HG03520 (cell line): Measurements from ENCODE around the gene LYPD4.

ENCODE experiments used
- ATAC-seq: cut with Tn5 transposase; IDR thresholded peaks from one replicate; pipeline ENCODE4 v1.9.1; 2021; ENCODE audit warnings: mild to moderate bottlenecking, moderate library complexity; ENCODE audit not compliant: unreplicated experiment

LYPD4 gene

DNA sequence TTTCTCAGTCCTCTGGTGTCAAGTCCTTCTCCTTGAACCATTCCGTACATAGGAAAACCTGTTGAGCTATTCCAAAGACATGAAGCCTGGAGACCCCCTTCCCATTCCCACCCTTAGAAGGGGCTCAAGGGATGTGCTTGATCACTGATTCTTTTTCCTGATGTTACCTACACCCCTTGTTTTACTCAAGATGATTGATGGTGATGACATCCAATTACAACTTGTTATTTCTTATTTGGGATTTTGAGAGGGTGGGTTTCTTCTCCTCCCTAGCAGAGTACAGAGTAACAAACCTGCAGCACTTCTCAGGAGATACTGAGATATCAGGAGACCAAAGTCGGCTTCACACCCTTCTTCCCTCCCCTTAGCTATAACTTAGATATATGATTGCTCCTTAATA, 8.9 kb upstream of the LYPD4 start:
- no peak for ATAC-seq

DNA sequence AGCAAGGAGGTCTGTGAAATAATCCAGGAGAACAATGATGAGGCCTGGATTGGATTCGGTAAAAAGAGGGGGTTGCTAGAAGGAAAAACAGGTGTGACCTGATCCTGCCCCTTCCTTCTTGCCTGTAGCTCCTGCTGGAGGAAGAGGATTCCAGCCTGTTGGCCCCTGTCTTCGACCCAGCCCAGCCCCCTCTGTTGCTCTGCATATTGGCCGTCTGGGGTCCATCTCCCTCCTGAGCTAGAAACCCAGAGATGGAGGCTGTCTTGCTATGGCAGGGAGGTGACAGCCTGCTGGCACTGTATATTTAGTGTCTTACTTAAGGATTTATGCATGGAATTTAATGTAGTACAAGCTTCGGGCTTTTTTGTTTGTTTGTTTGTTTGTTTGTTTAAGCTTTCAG, 7.0 kb upstream of the LYPD4 start:
- no peak for ATAC-seq

GRCh38 chr19:41850381-41850780, 5.9 kb upstream of the LYPD4 start:
- no peak for ATAC-seq

DNA sequence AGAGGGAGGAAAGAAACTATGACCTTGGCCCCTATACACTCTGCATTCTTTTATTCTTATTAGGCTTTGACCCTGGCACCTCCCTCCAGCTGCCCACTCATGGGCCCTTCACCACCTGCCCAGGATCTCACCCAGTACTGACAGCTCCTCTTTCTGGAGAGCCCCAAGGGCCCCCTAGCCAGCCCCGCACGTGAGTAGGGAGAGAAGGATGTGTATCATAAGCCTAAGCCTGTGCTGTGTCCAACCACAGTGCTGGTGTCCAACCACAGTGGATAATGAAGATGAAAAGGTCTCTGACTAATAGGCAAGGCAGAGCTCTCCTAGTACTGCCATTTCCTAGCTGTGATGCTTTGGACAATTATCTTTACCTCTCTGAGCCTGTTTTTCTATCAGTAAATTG, 4.6 kb upstream of the LYPD4 start:
- no peak for ATAC-seq

DNA sequence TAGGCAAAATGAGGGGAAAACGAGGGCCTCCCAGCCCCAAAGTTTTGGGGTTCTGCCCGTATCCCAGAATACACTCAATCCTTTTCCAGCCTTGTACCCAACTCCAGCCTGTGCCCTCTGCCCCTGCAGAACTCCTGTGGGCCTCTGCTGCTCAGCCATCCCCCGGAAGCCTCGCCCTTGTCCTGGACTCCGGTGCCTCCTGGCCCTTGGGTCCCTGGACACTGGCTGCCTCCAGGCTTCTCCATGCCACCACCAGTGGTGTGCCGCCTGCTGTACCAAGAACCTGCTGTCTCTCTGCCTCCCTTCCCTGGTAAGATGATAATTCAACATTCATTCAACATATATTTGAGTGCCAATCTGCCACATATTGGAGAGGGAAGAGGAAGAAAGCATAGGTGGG, 4.2 kb upstream of the LYPD4 start:
- ATAC-seq: no peak

DNA sequence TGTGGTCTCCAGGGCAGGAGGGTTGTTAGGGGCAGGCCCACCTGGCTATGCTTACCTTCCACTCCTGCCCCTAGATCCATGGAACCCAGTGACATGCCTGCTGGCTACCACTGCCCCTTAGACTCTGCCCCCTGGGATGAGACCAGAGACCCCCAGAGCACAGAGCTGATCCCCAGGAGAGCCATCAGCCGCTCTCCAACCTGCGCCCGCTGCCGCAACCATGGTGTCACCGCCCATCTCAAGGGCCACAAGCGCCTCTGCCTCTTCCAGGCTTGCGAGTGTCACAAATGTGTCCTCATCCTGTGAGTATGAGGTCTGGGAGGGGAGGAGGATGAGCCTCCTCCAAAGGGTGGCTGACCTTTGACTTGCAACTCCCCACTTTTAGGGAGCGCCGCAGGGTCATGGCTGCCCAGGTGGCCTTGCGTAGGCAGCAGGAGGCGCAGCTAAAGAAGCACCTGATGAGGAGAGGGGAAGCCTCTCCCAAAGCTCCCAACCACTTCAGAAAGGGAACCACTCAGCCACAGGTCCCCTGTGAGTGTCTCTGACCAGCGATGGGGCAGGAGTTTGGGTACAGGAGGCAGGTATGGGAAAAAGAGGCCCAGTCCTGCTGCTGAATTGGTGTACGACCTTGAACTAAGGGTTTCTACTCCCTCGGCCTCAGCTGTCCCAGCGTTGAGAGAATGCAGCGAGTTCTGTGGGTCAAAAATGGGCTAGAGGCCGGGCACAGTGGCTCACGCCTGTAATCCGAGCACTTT, 3.0 kb upstream of the LYPD4 start:
- ATAC-seq: no peak

DNA sequence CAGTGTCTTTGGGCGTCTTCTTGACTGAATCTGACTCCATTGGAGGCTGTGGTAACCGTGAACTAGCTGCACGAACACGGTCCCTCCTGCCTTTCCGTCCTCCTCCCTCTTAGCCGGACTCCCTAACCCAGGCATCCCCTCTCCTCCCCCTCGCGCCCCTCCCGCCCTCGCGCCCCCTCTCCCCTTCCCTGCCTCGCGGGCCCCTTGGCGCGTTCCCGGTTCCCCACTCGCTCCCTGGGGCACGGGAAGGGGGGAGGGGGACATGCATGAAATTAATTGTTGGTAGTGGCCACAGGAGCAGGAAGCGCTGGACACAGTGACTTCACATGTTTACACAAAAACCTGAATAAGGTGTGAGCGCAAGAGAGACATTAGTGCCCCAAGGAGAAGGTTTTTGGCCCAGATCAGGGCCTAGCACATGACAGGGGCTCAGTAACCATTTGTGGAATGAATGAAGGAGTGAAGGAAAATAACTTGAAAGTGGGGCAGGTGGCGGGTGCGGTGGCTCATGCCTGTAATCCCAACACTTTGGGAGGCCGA, 638 bp upstream of the LYPD4 start:
- ATAC-seq: no peak

- no peak for ATAC-seq
These were observed 343 bp upstream of the LYPD4 start, which contains the start of gene DMRTC2 for GRCh38 chr19:41845001-41845050. Gene DMRTC2, plus strand, starts transcription at chr19:41845042. Its CDS starts 2,387 bp downstream, at chr19:41847429.

DNA sequence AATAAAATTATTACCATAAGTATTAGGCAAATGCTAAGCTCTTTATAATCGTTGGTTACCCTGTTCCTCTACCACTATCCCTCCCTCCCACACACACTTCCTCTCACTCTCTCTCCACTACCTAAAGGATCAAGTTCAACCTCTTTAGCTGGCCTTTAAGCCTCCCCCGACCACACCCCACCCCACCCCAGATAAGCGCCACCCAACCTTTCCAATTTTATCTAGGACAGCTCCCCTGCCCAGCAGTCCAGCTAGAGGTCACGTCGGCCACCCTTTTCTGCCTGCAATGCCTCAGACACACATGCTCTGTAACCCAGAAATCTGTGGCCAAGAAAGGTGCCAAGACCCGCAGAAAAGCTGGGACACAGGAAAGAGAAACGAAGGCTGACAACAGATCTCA, 1.1 kb downstream of the LYPD4 start:
- ATAC-seq: no peak

DNA sequence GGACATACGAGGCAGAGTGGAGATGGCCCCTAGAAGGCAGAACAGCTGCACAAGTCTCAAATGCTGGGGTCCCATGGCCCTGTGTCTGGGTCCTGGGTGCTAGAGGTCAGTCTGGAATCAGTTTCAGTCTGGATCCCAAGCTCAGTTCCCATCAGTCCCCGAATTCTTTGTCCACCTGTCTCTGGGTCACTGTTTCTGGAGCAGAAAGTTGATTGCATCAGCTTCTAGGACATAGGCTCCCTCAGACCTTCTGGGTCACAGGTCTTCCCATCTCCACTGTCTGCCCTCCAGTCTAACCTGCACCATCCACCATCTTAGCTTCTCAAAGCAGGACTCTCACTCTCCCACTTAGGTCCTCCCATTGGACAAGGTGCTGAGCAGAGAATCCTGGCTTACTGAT, 5.3 kb downstream of the LYPD4 start:
- ATAC-seq: no peak

DNA sequence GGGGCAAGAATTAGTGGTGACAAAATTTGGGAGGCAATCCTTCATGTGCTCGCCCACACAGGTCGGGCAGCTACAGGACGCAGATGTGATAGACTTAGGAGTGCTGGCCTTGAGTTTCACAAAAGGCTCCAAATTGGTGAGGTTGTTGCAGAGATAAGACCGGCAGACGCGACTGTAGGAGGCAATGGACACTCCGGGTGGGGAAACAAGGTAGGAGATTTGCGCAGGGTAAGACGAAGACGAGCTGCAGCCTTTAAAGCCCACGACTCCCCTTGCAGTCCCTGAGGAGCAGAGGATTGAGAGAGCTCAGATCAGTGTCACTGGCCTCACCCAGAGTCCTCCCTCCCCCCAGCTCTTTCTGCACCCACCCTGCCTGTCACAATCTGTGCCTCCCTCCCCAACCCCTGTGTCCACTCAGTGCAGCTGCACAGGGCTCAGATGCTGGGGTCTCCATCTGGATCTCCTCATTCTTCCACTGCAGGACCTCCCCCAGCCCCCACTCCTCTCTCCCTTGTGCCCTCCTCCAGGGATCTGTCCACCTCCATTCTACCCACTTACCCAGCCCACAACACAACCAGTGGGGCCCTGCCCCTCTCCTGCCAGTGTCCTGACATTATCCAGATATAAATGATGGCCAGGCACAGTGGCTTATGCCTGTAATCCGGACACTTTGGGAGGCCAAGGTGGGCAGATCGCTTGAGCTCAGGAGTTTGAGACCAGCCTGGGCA, 6.3 kb downstream of the LYPD4 start:
- no peak for ATAC-seq

- ATAC-seq: no peak
These were observed 23.3 kb downstream of the LYPD4 start for GRCh38 chr19:41821003-41821735.

GRCh38 chr19:41816761-41817160, 27.7 kb downstream of the LYPD4 start:
- ATAC-seq: no peak

DNA sequence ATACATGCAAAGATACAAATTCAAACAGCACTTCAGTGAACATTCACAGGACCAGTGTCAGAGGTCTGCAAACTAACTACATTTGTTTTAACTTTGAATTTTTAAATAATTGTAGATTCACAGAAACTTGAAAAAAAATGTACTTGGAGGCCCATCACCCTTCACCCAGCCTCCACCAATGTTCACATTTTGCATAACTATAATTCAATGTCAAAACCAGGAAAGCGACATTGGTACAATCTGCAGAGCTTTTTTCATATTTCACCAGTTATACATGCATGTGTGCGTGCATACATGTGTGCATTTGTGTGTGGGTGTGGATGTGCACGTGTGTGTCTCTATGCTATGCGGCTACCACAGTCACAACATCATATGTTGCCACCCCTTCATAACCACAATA, 29.2 kb downstream of the LYPD4 start:
- no peak for ATAC-seq

DNA sequence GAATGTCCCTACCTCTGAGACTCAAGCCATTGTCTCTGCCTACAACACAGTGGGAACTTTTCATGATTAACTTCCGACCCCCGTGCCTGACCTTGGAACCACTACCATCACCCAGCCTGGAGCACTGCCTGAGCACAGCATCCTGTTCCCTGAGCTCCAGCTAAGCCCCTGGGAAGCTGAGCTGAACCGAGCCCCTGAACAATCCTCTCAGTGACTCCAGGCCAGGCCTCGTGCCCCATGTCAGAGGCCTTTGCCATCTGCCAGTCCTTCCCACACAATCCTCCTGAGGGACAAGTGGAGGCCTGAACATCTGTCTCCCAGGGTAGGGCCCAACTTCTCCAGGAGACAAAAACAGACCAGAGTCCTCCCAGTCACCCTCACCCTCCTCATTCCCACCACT, 30.6 kb downstream of the LYPD4 start:
- no peak for ATAC-seq

DNA sequence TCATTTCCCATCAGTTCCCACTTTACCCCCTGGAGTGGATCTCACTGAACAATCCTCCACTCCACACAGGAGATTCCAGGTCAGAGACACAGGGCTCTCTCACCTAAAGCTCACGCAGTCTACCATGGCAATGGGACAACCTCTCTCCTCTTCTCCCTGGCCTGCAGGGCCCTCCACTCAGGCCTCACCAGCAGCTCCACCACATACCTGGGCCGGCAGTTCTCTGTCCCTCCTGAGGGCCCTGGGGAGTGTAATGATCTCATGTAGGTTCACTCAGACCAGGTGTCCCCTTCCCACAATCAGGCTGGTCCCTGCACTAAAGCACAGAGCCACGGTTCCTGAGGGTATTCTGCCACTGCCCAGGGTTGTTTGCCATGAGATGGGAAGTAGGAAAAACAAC, 32.5 kb downstream of the LYPD4 start:
- ATAC-seq: no peak

- no peak for ATAC-seq
These were observed 33.4 kb downstream of the LYPD4 start for GRCh38 chr19:41811036-41811435.

DNA sequence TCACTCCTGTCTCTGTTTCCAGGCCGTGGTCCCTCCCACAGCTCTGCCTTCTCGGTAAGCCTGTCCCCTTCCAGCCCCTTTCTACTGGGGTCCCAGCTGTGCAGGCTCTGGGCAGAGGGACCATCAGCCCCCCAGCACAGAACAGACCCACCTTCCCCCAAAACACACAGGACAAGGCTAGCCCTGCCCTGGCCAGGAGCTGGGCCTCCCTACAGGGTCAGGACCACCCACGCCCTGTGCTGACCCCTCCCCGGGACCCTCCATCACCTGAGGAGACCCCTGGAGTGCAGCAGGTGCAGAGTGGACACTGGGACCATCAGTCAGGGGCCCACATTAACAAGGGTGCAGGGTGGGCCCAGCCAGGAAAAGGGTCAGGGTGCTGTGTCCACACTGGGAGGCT, 34.2 kb downstream of the LYPD4 start:
- no peak for ATAC-seq

DNA sequence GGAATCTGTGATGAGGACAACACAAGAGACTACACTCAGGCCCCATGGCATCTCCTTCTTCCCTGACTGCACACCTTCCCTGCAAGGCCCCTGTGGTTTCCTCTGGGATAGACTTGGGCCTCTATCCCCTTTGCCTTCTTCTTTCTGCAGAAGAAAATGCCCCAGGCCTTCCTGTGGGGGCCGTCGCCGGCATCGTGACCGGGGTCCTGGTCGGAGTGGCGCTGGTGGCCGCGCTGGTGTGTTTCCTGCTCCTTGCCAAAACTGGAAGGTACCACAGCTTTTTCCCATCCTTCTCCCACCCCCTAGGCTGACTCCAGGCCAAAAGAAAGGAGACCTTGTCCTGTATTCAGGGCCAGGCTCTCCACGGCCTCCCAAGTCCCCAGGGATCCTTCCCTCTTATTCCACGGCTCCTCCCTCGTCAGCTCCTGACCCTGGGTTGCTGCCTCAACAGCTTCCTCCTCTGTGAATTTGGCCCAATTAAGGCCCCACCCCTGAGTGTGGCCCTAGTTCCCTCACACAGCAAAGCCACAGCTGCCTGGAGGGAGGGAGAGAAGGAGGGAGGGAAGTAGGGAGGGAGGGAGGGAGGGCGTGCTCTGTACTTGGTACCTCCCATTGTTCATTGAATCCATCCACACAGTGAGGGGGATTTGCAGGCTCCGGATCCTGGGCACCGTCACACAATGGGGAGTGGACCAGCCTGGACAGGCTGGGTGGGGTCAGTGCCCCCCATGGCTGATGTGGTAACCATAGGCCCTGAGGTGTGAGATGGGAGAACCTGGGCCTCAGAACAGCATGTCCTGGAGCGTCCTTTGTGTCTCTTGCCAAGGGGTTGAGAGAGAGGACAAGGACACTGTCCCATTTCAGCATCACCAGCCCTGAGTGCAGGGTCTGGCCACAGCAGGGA, 35.6 kb downstream of the LYPD4 start:
- ATAC-seq: no peak

GRCh38 chr19:41807176-41807575, 37.3 kb downstream of the LYPD4 start:
- no peak for ATAC-seq

DNA sequence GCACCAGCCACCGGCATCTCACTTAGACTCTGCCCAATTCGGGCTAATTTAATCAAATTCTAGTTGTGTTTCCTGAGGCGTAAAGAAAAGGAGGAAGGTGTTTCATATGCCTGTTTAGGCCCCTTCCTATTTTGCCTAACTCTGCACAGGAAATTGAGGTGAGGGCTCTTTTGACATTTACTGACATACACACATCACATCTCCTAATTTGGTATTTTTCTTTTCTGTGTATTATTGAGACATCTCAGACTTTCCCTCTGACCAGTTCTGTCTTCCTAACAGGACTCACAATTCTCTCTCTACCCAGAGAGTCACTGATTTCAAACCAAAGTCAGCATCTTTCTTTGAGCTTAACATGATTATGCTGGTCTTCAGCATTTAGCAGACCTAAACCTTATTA, 40.1 kb downstream of the LYPD4 start:
- no peak for ATAC-seq
